HCT116 (cell line): ENCODE results near the gene UBE2E1. TPM values are rescaled to one million over a fixed set of nuclear protein-coding genes. Genes with fewer than 3 reads are reported as not detected.

Source experiments
- ATAC-seq: fragments of 200-7000 bp; cut with Tn5 transposase; 2 replicates; pipeline ENCODE4 v1.9.1; 2020; ENCODE audit warnings: mild to moderate bottlenecking, moderate library complexity
- BruUV-seq: library from RNA; stranded (reverse); fragments of 400-500 nt; replicated peaks from 2 replicates; lab custom pipeline; 2021; lab: Mats Ljungman, UMichigan
- CTCF ChIA-PET: fragments of 300-600 bp; sonication (Branson Sonifier 250); formaldehyde crosslinking; loops from one replicate; lab custom pipeline; 2021; ENCODE audit warnings: antibody characterized with exemption; lab: Charles Lee
- POLR2A ChIA-PET: fragments of 300-600, 350-600 bp; sonication (Branson Sonifier 250); formaldehyde crosslinking; loops from one replicate; lab custom pipeline; 2021; ENCODE audit warnings: antibody characterized with exemption; lab: Charles Lee
- RAD21 ChIA-PET, 2 experiments: fragments of 300-600 bp; sonication (Branson Sonifier 250); formaldehyde crosslinking; loops; one replicate each; lab custom pipeline; 2023; ENCODE audit warnings: low total read pairs in 2 of 2; ENCODE audit not compliant: uncharacterized antibody in 2 of 2, unreplicated experiment in 2 of 2, low non-redundant PET in 1 of 2; lab: Charles Lee
- DNase-seq: peaks from one replicate; pipeline ENCODE4 v3.0.0-alpha.2; 2010; ENCODE audit warnings: low read depth, low spot score
- H2AFZ ChIP-seq: fragments of 200-600 bp; shearing (Covaris generic), sonication (generic); 2 replicates; pipeline ENCODE4 v1.6.1; 2017; ENCODE audit warnings: low read depth, mixed run types, mixed read lengths, antibody characterized with exemption, low read length; ENCODE audit not compliant: poor library complexity, severe bottlenecking
- H3K27ac ChIP-seq: 2 replicates; pipeline ENCODE4 v1.5.1; 2012; ENCODE audit warnings: low read depth, low read length
- H3K27me3 ChIP-seq: fragments of 200-600 bp; sonication (generic); 2 replicates; pipeline ENCODE4 v1.6.1; 2016; ENCODE audit warnings: mixed run types, low read length, mixed read lengths; ENCODE audit not compliant: insufficient read depth
- H3K36me3 ChIP-seq, 2 experiments: fragments of 200-500 bp in 1 of 2; fragments of 200-600 bp in 1 of 2; sonication (Bioruptor generic) in 1 of 2; sonication (generic) in 1 of 2; 2 replicates each; pipeline versions ENCODE4 v1.5.1 to v1.6.1; 2014 to 2016; ENCODE audit warnings: low read length in 2 of 2, inconsistent platforms in 1 of 2, mixed read lengths in 1 of 2, mixed run types in 1 of 2; ENCODE audit not compliant: insufficient read depth in 2 of 2, control insufficient read depth in 1 of 2
- H3K4me1 ChIP-seq, 2 experiments: fragments of 200-600 bp in 1 of 2; sonication (generic) in 1 of 2; 2 replicates each; pipeline versions ENCODE4 v1.5.1 to v1.6.1; 2012 to 2017; ENCODE audit warnings: low read length in 2 of 2, inconsistent platforms in 1 of 2, mild to moderate bottlenecking in 1 of 2, mixed read lengths in 1 of 2, mixed run types in 1 of 2, moderate library complexity in 1 of 2; ENCODE audit not compliant: insufficient read depth in 2 of 2, control insufficient read depth in 1 of 2
- H3K4me2 ChIP-seq: fragments of 200-600 bp; sonication (generic); 2 replicates; pipeline ENCODE4 v1.6.1; 2017; ENCODE audit warnings: mixed run types, low read length, mixed read lengths
- H3K4me3 ChIP-seq, 2 experiments: fragments of 200-600 bp in 1 of 2; sonication (generic) in 1 of 2; replicated peaks in 1 of 2; 2 replicates each; pipeline ENCODE4 v1.5.1; 2011 to 2016; ENCODE audit warnings: low read length in 2 of 2, control low read depth in 1 of 2, low read depth in 1 of 2, mild to moderate bottlenecking in 1 of 2, mixed read lengths in 1 of 2, mixed run types in 1 of 2
- H3K79me2 ChIP-seq: fragments of 200-600 bp; sonication (generic); 2 replicates; pipeline ENCODE4 v1.6.1; 2017; ENCODE audit warnings: mild to moderate bottlenecking, mixed run types, low read length, moderate library complexity, mixed read lengths; ENCODE audit not compliant: insufficient read depth
- H3K9ac ChIP-seq: fragments of 200-600 bp; sonication (generic); 2 replicates; pipeline ENCODE4 v1.6.1; 2016; ENCODE audit warnings: low read length, mixed read lengths
- H3K9me2 ChIP-seq: fragments of 200-600 bp; sonication (generic), shearing (Covaris generic); 2 replicates; pipeline ENCODE4 v1.6.1; 2017; ENCODE audit warnings: mixed run types, mild to moderate bottlenecking, moderate library complexity; ENCODE audit not compliant: insufficient read depth
- H3K9me3 ChIP-seq, 2 experiments: fragments of 200-500 bp in 1 of 2; fragments of 200-600 bp in 1 of 2; sonication (Bioruptor generic) in 1 of 2; sonication (generic) in 1 of 2; 2 replicates each; pipeline ENCODE4 v1.6.1; 2014 to 2017; ENCODE audit warnings: low read length in 2 of 2, mixed read lengths in 2 of 2, inconsistent platforms in 1 of 2, low read depth in 1 of 2, mild to moderate bottlenecking in 1 of 2, mixed run types in 1 of 2, moderate library complexity in 1 of 2; ENCODE audit not compliant: control insufficient read depth in 1 of 2, insufficient read depth in 1 of 2
- H4K20me1 ChIP-seq: fragments of 200-600 bp; sonication (generic), shearing (Covaris generic); 2 replicates; pipeline ENCODE4 v1.6.1; 2017; ENCODE audit warnings: mixed run types, mild to moderate bottlenecking, moderate library complexity; ENCODE audit not compliant: insufficient read depth
- CEBPB ChIP-seq: IDR thresholded peaks from 2 replicates; pipeline ENCODE4 v1.6.1; 2012; ENCODE audit warnings: low read depth
- ELF1 ChIP-seq: IDR thresholded peaks from 2 replicates; pipeline ENCODE4 v1.6.1; 2012; ENCODE audit warnings: low read depth, borderline replicate concordance
- EZH2 ChIP-seq: fragments of 200-600 bp; sonication (generic); IDR thresholded peaks from 2 replicates; pipeline ENCODE4 v1.6.1; 2017; ENCODE audit warnings: antibody characterized with exemption, mixed run types
- EZH2phosphoT487 ChIP-seq: fragments of 200-600 bp; IDR thresholded peaks from 2 replicates; pipeline ENCODE4 v1.6.1; 2018; ENCODE audit warnings: antibody characterized with exemption, borderline replicate concordance
- FOSL1 ChIP-seq: IDR thresholded peaks from 2 replicates; pipeline ENCODE4 v1.6.1; 2012; ENCODE audit warnings: low read depth
- JUND ChIP-seq: IDR thresholded peaks from 2 replicates; pipeline ENCODE4 v1.6.1; 2012
- RAD21 ChIP-seq: IDR thresholded peaks from 2 replicates; pipeline ENCODE4 v1.6.1; 2012; ENCODE audit warnings: low read depth, mild to moderate bottlenecking
- SIN3A ChIP-seq: IDR thresholded peaks from 2 replicates; pipeline ENCODE4 v1.6.1; 2012; ENCODE audit warnings: low read depth
- SP1 ChIP-seq: IDR thresholded peaks from 2 replicates; pipeline ENCODE4 v1.6.1; 2012; ENCODE audit warnings: low read depth
- SRF ChIP-seq: IDR thresholded peaks from 2 replicates; pipeline ENCODE4 v1.6.1; 2012; ENCODE audit warnings: low read depth
- TCF7L2 ChIP-seq: IDR thresholded peaks from 2 replicates; pipeline ENCODE4 v1.7.0; 2011; ENCODE audit warnings: borderline replicate concordance, inconsistent platforms; ENCODE audit not compliant: insufficient read depth, insufficient read length; ENCODE audit errors: extremely low read depth
- YY1 ChIP-seq: IDR thresholded peaks from 2 replicates; pipeline ENCODE4 v1.6.1; 2011; ENCODE audit warnings: low read length, low read depth, moderate library complexity, mild to moderate bottlenecking; ENCODE audit not compliant: insufficient replicate concordance; ENCODE audit errors: extremely low read depth
- ZFX ChIP-seq: fragments of 450-650 bp; IDR thresholded peaks from 2 replicates; pipeline ENCODE4 v1.6.1; 2017
- intact Hi-C: fragments of 100-400 bp; cut with micrococcal nuclease; formaldehyde crosslinking; loops from 2 replicates; pipeline ENCODE4 v1.10.0; 2022
- total RNA-seq: library from RNA; stranded (reverse); gene quantifications from one replicate; pipeline ENCODE4 v1.2.1, GENCODE V29; 2021; ENCODE audit not compliant: unreplicated experiment
- TF ChIP-seq, protein P1 (sequence below): IDR thresholded peaks from 2 replicates; pipeline ENCODE4 v1.6.1; 2012; ENCODE audit warnings: low read depth
- TF ChIP-seq, protein P2 (sequence below), 3 experiments: fragments of 200-600 bp in 1 of 3; sonication (generic) in 1 of 3; IDR thresholded peaks in 2 of 3; conservative IDR thresholded peaks in 1 of 3; 2 replicates each; pipeline ENCODE4 v1.5.1; 2012 to 2017; ENCODE audit warnings: low read depth in 2 of 3, low read length in 2 of 3, antibody characterized with exemption in 1 of 3, borderline replicate concordance in 1 of 3, control low read depth in 1 of 3, mild to moderate bottlenecking in 1 of 3, mixed read lengths in 1 of 3, mixed run types in 1 of 3, moderate library complexity in 1 of 3; ENCODE audit not compliant: insufficient read depth in 1 of 3

Gene UBE2E1
- total RNA-seq, 1 experiment from 2014 or later = 75.1 TPM

DNA sequence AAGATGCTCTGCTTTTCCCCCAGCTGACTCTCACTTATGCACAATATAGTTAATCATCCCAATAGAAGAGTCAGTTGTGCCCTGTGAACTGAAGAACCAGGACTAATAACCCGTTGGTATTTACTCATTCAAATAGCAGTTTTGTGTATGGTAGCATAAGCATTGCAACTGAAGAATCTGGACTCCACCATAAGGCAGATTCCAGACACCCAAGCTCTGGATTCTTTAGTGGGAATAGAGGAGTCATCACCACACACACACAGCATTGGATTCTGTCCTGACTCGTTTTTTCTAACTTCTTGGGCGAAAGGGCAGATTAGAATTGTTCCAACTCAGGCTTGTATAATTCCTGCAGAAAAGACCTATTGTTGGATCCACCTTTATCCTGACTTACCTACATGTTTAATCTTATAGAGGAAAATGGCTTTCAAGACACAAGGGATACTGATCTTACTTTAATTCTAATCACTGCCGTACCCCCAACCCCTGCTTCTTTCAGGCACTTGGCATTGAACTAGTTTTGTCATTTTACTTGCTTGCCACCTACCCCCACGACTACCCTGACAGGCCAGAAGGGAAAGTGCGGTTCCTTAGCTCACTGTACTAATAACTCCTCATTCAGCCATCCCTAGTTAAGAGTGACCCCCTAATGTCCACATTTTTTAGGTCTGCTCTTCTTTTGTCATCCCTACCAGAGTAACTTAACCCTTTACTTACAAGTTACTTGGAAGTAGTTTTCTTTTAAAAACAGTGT, 68.8 kb downstream of the UBE2E1 start:
- ChIA-PET RAD21 (no interaction called here), POLR2A (no interaction called here), CTCF (no interaction called here)
- ATAC-seq = no peak
- no peak overlapping the region for H3K27ac ChIP-seq
- H2AFZ ChIP-seq = no peak overlapping the region
- H3K79me2 ChIP-seq = peaks cover 33% of the 10 kb centered on the region
- no peaks in the 10 kb centered on the region for H3K4me1 ChIP-seq
- TF ChIP-seq SP1 (no peak), FOSL1 (no peak), EZH2 (no peak), TCF7L2 (no peak), SRF (no peak), SIN3A (no peak), ZFX (no peak), YY1 (no peak), JUND (no peak), RAD21 (no peak), CEBPB (no peak), ELF1 (no peak), EZH2phosphoT487 (no peak)
- TF ChIP-seq, protein P1, sequence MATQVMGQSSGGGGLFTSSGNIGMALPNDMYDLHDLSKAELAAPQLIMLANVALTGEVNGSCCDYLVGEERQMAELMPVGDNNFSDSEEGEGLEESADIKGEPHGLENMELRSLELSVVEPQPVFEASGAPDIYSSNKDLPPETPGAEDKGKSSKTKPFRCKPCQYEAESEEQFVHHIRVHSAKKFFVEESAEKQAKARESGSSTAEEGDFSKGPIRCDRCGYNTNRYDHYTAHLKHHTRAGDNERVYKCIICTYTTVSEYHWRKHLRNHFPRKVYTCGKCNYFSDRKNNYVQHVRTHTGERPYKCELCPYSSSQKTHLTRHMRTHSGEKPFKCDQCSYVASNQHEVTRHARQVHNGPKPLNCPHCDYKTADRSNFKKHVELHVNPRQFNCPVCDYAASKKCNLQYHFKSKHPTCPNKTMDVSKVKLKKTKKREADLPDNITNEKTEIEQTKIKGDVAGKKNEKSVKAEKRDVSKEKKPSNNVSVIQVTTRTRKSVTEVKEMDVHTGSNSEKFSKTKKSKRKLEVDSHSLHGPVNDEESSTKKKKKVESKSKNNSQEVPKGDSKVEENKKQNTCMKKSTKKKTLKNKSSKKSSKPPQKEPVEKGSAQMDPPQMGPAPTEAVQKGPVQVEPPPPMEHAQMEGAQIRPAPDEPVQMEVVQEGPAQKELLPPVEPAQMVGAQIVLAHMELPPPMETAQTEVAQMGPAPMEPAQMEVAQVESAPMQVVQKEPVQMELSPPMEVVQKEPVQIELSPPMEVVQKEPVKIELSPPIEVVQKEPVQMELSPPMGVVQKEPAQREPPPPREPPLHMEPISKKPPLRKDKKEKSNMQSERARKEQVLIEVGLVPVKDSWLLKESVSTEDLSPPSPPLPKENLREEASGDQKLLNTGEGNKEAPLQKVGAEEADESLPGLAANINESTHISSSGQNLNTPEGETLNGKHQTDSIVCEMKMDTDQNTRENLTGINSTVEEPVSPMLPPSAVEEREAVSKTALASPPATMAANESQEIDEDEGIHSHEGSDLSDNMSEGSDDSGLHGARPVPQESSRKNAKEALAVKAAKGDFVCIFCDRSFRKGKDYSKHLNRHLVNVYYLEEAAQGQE = no peak
- TF ChIP-seq, protein P2, sequence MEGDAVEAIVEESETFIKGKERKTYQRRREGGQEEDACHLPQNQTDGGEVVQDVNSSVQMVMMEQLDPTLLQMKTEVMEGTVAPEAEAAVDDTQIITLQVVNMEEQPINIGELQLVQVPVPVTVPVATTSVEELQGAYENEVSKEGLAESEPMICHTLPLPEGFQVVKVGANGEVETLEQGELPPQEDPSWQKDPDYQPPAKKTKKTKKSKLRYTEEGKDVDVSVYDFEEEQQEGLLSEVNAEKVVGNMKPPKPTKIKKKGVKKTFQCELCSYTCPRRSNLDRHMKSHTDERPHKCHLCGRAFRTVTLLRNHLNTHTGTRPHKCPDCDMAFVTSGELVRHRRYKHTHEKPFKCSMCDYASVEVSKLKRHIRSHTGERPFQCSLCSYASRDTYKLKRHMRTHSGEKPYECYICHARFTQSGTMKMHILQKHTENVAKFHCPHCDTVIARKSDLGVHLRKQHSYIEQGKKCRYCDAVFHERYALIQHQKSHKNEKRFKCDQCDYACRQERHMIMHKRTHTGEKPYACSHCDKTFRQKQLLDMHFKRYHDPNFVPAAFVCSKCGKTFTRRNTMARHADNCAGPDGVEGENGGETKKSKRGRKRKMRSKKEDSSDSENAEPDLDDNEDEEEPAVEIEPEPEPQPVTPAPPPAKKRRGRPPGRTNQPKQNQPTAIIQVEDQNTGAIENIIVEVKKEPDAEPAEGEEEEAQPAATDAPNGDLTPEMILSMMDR (IDR thresholded peaks at IDR 0.05 in 2 of 3, conservative IDR thresholded peaks at IDR 0.05 in 1 of 3; ENCODE audit: borderline replicate concordance in 1 of 3, insufficient read depth in 1 of 3, low read depth in 2 of 3, low read length in 2 of 3) = no peak
- intact Hi-C loops = no loop called here
- BruUV-seq = no TSS peak
- no peak overlapping the region for H3K4me2 ChIP-seq
- no peaks in the 10 kb centered on the region for H3K27me3 ChIP-seq
- H3K9me3 ChIP-seq = no peaks in the 10 kb centered on the region
- no peak overlapping the region for H3K4me3 ChIP-seq
- DNase-seq = no peak
- no peaks in the 10 kb centered on the region for H3K9me2 ChIP-seq
- no peaks in the 10 kb centered on the region; a peak in 1 of 4 replicates for H3K36me3 ChIP-seq
- peaks cover 4% of the 10 kb centered on the region; the same call in 1 of the 2 replicates for H4K20me1 ChIP-seq
- H3K9ac ChIP-seq = no peak overlapping the region
